SK-N-SH (cell line): ENCODE measurements around the gene CA6.
"Not testable (repeated sequence)": the region's sequence is repeated elsewhere in the genome, so short reads cannot be mapped to it uniquely, and the experiment has no call there.

Source experiments
- ELF1 ChIP-seq: IDR thresholded peaks from 2 replicates; pipeline ENCODE4 v1.4.0; 2012
- EP300 ChIP-seq, 2 experiments: IDR thresholded peaks; 2 replicates each; pipeline versions ENCODE4 v1.4.0 to v1.6.1; 2012; ENCODE audit warnings: borderline replicate concordance in 1 of 2, low read depth in 1 of 2, low read length in 1 of 2
- EZH2phosphoT487 ChIP-seq: fragments of 200-600 bp; sonication (generic); IDR thresholded peaks from 2 replicates; pipeline ENCODE4 v1.6.1; 2017; ENCODE audit warnings: low read depth, mixed run types, mild to moderate bottlenecking, antibody characterized with exemption, moderate library complexity, borderline replicate concordance
- GABPA ChIP-seq: IDR thresholded peaks from 2 replicates; pipeline ENCODE4 v1.4.0; 2012; ENCODE audit warnings: low read depth, mild to moderate bottlenecking
- GATA2 ChIP-seq: sonication (generic); formaldehyde crosslinking; IDR thresholded peaks from 2 replicates; pipeline ENCODE4 v1.5.0; 2020; ENCODE audit warnings: mild to moderate bottlenecking, missing genetic modification reagents
- MXI1 ChIP-seq: IDR thresholded peaks from 2 replicates; pipeline ENCODE4 v1.6.1; 2012; ENCODE audit warnings: mild to moderate bottlenecking, low read depth, low read length, improper control_type of control experiment
- NFIC ChIP-seq: IDR thresholded peaks from 2 replicates; pipeline ENCODE4 v1.4.0; 2012; ENCODE audit warnings: borderline replicate concordance
- NRF1 ChIP-seq: IDR thresholded peaks from 2 replicates; pipeline ENCODE4 v1.6.1; 2012; ENCODE audit warnings: low read depth, mild to moderate bottlenecking, low read length
- POLR2AphosphoS5 ChIP-seq: IDR thresholded peaks from 2 replicates; pipeline ENCODE4 v1.6.1; 2012; ENCODE audit warnings: low read depth, low read length
- RCOR1 ChIP-seq: fragments of 150-350 bp; IDR thresholded peaks from 2 replicates; pipeline ENCODE4 v1.6.1; 2017; ENCODE audit warnings: antibody characterized with exemption, low read length
- RFX5 ChIP-seq: IDR thresholded peaks from 2 replicates; pipeline ENCODE4 v1.6.1; 2012; ENCODE audit warnings: mild to moderate bottlenecking, improper control_type of control experiment, low read length
- TF ChIP-seq, protein P1 (sequence below): fragments of 200-600 bp; sonication (generic); IDR thresholded peaks from 2 replicates; pipeline ENCODE4 v1.6.1; 2017; ENCODE audit warnings: antibody characterized with exemption, mild to moderate bottlenecking, moderate library complexity
- TF ChIP-seq, protein P2 (sequence below): IDR thresholded peaks from 2 replicates; pipeline ENCODE4; 2012

DNA sequence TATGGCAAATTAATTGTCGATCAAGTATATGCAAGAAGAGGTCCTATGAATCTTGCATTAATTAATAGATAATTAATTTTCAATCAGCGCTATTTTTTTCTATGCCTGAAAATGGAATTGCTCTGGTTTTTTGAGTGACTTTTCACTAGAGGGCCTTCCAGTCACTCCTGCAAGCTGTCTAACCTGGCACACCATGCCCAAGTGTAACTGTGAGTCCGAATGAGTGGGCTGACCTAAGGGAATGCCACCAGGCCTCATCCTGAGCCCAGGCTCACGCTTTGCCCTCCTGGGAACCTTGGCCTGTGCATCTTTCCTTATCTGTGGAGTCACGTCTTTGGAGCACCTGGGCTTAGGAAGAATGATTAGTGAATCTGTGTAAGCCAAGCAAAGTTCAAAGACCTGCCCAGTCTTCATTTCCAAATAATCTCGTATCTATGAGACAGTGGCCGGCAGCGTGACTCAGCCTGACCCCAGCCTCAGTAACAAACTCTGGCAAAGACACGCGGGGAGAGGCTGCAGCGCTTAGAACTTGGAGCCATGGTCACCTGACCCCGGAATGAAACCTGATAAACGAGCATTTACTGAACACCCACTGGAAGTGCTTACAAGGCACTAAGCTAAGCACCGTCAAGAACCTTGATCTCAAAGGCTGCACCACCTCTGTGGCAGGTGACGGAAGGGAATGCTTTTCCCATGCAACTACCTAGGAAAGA, 76.5 kb downstream of the CA6 start:
- TF ChIP-seq GATA2 (CRISPR knock-in tag); MXI1; POLR2AphosphoS5; ELF1; NRF1; EP300 (IDR thresholded peaks at IDR 0.05; ENCODE audit: borderline replicate concordance in 1 of 2, low read depth in 1 of 2, low read length in 1 of 2); RCOR1; NFIC; GABPA; EZH2phosphoT487; RFX5: not testable (repeated sequence)
- TF ChIP-seq, protein P1, sequence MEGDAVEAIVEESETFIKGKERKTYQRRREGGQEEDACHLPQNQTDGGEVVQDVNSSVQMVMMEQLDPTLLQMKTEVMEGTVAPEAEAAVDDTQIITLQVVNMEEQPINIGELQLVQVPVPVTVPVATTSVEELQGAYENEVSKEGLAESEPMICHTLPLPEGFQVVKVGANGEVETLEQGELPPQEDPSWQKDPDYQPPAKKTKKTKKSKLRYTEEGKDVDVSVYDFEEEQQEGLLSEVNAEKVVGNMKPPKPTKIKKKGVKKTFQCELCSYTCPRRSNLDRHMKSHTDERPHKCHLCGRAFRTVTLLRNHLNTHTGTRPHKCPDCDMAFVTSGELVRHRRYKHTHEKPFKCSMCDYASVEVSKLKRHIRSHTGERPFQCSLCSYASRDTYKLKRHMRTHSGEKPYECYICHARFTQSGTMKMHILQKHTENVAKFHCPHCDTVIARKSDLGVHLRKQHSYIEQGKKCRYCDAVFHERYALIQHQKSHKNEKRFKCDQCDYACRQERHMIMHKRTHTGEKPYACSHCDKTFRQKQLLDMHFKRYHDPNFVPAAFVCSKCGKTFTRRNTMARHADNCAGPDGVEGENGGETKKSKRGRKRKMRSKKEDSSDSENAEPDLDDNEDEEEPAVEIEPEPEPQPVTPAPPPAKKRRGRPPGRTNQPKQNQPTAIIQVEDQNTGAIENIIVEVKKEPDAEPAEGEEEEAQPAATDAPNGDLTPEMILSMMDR = not testable (repeated sequence)
- TF ChIP-seq, protein P2, sequence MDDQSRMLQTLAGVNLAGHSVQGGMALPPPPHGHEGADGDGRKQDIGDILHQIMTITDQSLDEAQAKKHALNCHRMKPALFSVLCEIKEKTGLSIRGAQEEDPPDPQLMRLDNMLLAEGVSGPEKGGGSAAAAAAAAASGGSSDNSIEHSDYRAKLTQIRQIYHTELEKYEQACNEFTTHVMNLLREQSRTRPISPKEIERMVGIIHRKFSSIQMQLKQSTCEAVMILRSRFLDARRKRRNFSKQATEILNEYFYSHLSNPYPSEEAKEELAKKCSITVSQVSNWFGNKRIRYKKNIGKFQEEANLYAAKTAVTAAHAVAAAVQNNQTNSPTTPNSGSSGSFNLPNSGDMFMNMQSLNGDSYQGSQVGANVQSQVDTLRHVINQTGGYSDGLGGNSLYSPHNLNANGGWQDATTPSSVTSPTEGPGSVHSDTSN = not testable (repeated sequence)
